ENCODE data around the gene SEBOX.

Gene SEBOX

GRCh38 chr17:28399808-28400207 is 34.8 kb upstream of the SEBOX start:
- H3K9me3 Mint-ChIP-seq, result no peaks in the 10 kb centered on the region
- no peaks in the 10 kb centered on the region for H3K36me3 Mint-ChIP-seq (ENCODE audit: insufficient read depth)
- H3K27ac Mint-ChIP-seq, result peak overlapping the region; percentile 23 to 38

GRCh38 chr17:28398280-28398981 is 33.4 kb upstream of the SEBOX start:
- ATAC-seq (replicated peaks) (no peak), DNase-seq (no peak)
- no peak overlapping the region for H3K4me3 Mint-ChIP-seq
- H3K9me3 Mint-ChIP-seq, result no peaks in the 10 kb centered on the region
- no peaks in the 10 kb centered on the region for H3K27me3 Mint-ChIP-seq
- peaks cover 4% of the 10 kb centered on the region for H3K36me3 Mint-ChIP-seq (ENCODE audit: insufficient read depth)
- peak overlapping the region; percentile 33 to 56 for H3K27ac Mint-ChIP-seq
- peaks cover 0 to 3% of the 10 kb centered on the region in 2 donors for H3K4me1 Mint-ChIP-seq (ENCODE audit: low read depth in 2 of 2)

More at GRCh38 chr17:28399808-28400207, 34.8 kb upstream of the SEBOX start:
- Mint-ChIP-seq H3K4me3 (no peak overlapping the region), H3K4me1 (ENCODE audit: low read depth in 2 of 2) (peaks cover 0 to 3% of the 10 kb centered on the region in 2 donors), H3K27me3 (no peaks in the 10 kb centered on the region)
- ATAC-seq (replicated peaks) (no peak), DNase-seq (no peak)

GRCh38 chr17:28397687-28398279 is 32.8 kb upstream of the SEBOX start:
- DNase-seq, result no peak
- Mint-ChIP-seq H3K9me3 (no peaks in the 10 kb centered on the region), H3K4me1 (ENCODE audit: low read depth in 2 of 2) (peaks cover 0 to 3% of the 10 kb centered on the region in 2 donors), H3K27me3 (no peaks in the 10 kb centered on the region), H3K4me3 (no peak overlapping the region), H3K36me3 (ENCODE audit: insufficient read depth) (peaks cover 6% of the 10 kb centered on the region), H3K27ac (peak overlapping the region; percentile 33 to 56)
- ATAC-seq (replicated peaks), result no peak

GRCh38 chr17:28397275-28397674 is 32.3 kb upstream of the SEBOX start:
- ATAC-seq (replicated peaks), result no peak
- no peaks in the 10 kb centered on the region for H3K9me3 Mint-ChIP-seq

GRCh38 chr17:28396635-28397239 is 31.7 kb upstream of the SEBOX start:
- Mint-ChIP-seq H3K27me3 (no peaks in the 10 kb centered on the region), H3K4me3 (no peak overlapping the region), H3K9me3 (no peaks in the 10 kb centered on the region), H3K4me1 (ENCODE audit: low read depth in 2 of 2) (no peaks in the 10 kb centered on the region), H3K27ac (no peak overlapping the region), H3K36me3 (ENCODE audit: insufficient read depth) (peaks cover 6% of the 10 kb centered on the region)
- ATAC-seq (replicated peaks) (no peak), DNase-seq (no peak)

More at GRCh38 chr17:28397275-28397674, 32.3 kb upstream of the SEBOX start:
- Mint-ChIP-seq H3K36me3 (ENCODE audit: insufficient read depth) (peaks cover 6% of the 10 kb centered on the region), H3K27ac (no peak overlapping the region), H3K27me3 (no peaks in the 10 kb centered on the region), H3K4me3 (no peak overlapping the region), H3K4me1 (ENCODE audit: low read depth in 2 of 2) (peaks cover 0 to 3% of the 10 kb centered on the region in 2 donors)
- no peak for DNase-seq

- no peaks in the 10 kb centered on the region for H3K9me3 Mint-ChIP-seq
- no peak overlapping the region for H3K27ac Mint-ChIP-seq
- DNase-seq, result no peak
- no peaks in the 10 kb centered on the region for H3K27me3 Mint-ChIP-seq
- ATAC-seq (replicated peaks), result no peak
- H3K4me1 Mint-ChIP-seq (ENCODE audit: low read depth in 2 of 2), result no peaks in the 10 kb centered on the region
- H3K4me3 Mint-ChIP-seq, result no peak overlapping the region
- H3K36me3 Mint-ChIP-seq (ENCODE audit: insufficient read depth), result peaks cover 14% of the 10 kb centered on the region
These were observed 31.0 kb upstream of the SEBOX start for GRCh38 chr17:28395968-28396367.

- Mint-ChIP-seq H3K4me3 (no peak overlapping the region), H3K27me3 (no peaks in the 10 kb centered on the region), H3K27ac (peak overlapping the region in 1 of 2 donors; percentile 57), H3K4me1 (ENCODE audit: low read depth in 2 of 2) (no peaks in the 10 kb centered on the region), H3K9me3 (no peaks in the 10 kb centered on the region), H3K36me3 (ENCODE audit: insufficient read depth) (peaks cover 19% of the 10 kb centered on the region)
- no peak for ATAC-seq (replicated peaks)
- no peak for DNase-seq
These were observed 30.4 kb upstream of the SEBOX start for GRCh38 chr17:28395426-28395825.

- peak overlapping the region in 1 of 2 donors; percentile 54 for H3K27ac Mint-ChIP-seq
- H3K36me3 Mint-ChIP-seq (ENCODE audit: insufficient read depth), result peaks cover 28% of the 10 kb centered on the region
- no peaks in the 10 kb centered on the region for H3K27me3 Mint-ChIP-seq
- H3K4me3 Mint-ChIP-seq, result no peak overlapping the region
- no peaks in the 10 kb centered on the region for H3K4me1 Mint-ChIP-seq (ENCODE audit: low read depth in 2 of 2)
- ATAC-seq (replicated peaks) (no peak), DNase-seq (no peak)
- no peaks in the 10 kb centered on the region for H3K9me3 Mint-ChIP-seq
These were observed 29.5 kb upstream of the SEBOX start for GRCh38 chr17:28394337-28395116.

GRCh38 chr17:28392491-28392890 is 27.5 kb upstream of the SEBOX start:
- Mint-ChIP-seq H3K36me3 (ENCODE audit: insufficient read depth) (peaks cover 33% of the 10 kb centered on the region), H3K4me1 (ENCODE audit: low read depth in 2 of 2) (no peaks in the 10 kb centered on the region), H3K27me3 (no peaks in the 10 kb centered on the region), H3K9me3 (no peaks in the 10 kb centered on the region), H3K4me3 (no peak overlapping the region), H3K27ac (no peak overlapping the region)
- DNase-seq, result no peak
- no peak for ATAC-seq (replicated peaks)

GRCh38 chr17:28391401-28391800 is 26.4 kb upstream of the SEBOX start:
- DNase-seq (no peak), ATAC-seq (replicated peaks) (no peak)
- no peaks in the 10 kb centered on the region for H3K27me3 Mint-ChIP-seq
- peaks cover 33% of the 10 kb centered on the region for H3K36me3 Mint-ChIP-seq (ENCODE audit: insufficient read depth)
- no peaks in the 10 kb centered on the region for H3K9me3 Mint-ChIP-seq
- peak overlapping the region in 1 of 2 donors; percentile 16 for H3K27ac Mint-ChIP-seq
- no peak overlapping the region for H3K4me3 Mint-ChIP-seq
- H3K4me1 Mint-ChIP-seq (ENCODE audit: low read depth in 2 of 2), result no peaks in the 10 kb centered on the region

- H3K4me1 Mint-ChIP-seq (ENCODE audit: low read depth in 2 of 2), result no peaks in the 10 kb centered on the region
- H3K27me3 Mint-ChIP-seq, result no peaks in the 10 kb centered on the region
- no peak for DNase-seq
- H3K4me3 Mint-ChIP-seq, result no peak overlapping the region
- no peak for ATAC-seq (replicated peaks)
- H3K36me3 Mint-ChIP-seq (ENCODE audit: insufficient read depth), result peaks cover 33% of the 10 kb centered on the region
- no peaks in the 10 kb centered on the region for H3K9me3 Mint-ChIP-seq
- H3K27ac Mint-ChIP-seq, result peak overlapping the region in 1 of 2 donors; percentile 16
These were observed 26.0 kb upstream of the SEBOX start for GRCh38 chr17:28390984-28391383.

- Mint-ChIP-seq H3K4me3 (no peak overlapping the region), H3K27me3 (no peaks in the 10 kb centered on the region), H3K27ac (no peak overlapping the region), H3K9me3 (no peaks in the 10 kb centered on the region), H3K36me3 (ENCODE audit: insufficient read depth) (peaks cover 33% of the 10 kb centered on the region), H3K4me1 (ENCODE audit: low read depth in 2 of 2) (peaks cover 0 to under 1% of the 10 kb centered on the region in 2 donors)
- DNase-seq (no peak), ATAC-seq (replicated peaks) (no peak)
These were observed 25.6 kb upstream of the SEBOX start for GRCh38 chr17:28390563-28390962.

- ATAC-seq (replicated peaks) (no peak), DNase-seq (no peak)
- peaks cover 3 to 5% of the 10 kb centered on the region in 2 donors for H3K4me1 Mint-ChIP-seq (ENCODE audit: low read depth in 2 of 2)
- H3K27ac Mint-ChIP-seq, result peak overlapping the region in 1 of 2 donors; percentile 75
- peaks cover 37% of the 10 kb centered on the region for H3K36me3 Mint-ChIP-seq (ENCODE audit: insufficient read depth)
- H3K9me3 Mint-ChIP-seq, result no peaks in the 10 kb centered on the region
- no peaks in the 10 kb centered on the region for H3K27me3 Mint-ChIP-seq
- no peak overlapping the region for H3K4me3 Mint-ChIP-seq
These were observed 25.1 kb upstream of the SEBOX start for GRCh38 chr17:28390141-28390540.

Data from effector memory CD8-positive, alpha-beta T cell (primary cell).